Aorta (tissue), 5 donors: ENCODE measurements around the gene PGD. TPM values are rescaled to one million over a fixed set of nuclear protein-coding genes. Genes with fewer than 3 reads are reported as not detected.

ENCODE experiments used
- ATAC-seq: fragments of 200-7000 bp; cut with Tn5 transposase; one replicate; pipeline ENCODE4 v1.9.1; 2022; ENCODE audit warnings: moderate library complexity; ENCODE audit not compliant: low FRiP score
- DNase-seq, 2 donors: peaks; one replicate each; pipeline ENCODE4 v3.0.0-alpha.2; 2020
- H3K27ac ChIP-seq, 2 donors: one replicate each; pipeline ENCODE4 v1.5.1; 2013; ENCODE audit warnings: low read length in 2 of 2, mild to moderate bottlenecking in 2 of 2, moderate library complexity in 2 of 2, control low read depth in 1 of 2, inconsistent platforms in 1 of 2, low read depth in 1 of 2
- H3K27me3 ChIP-seq, 2 donors: one replicate each; pipeline ENCODE4 v1.6.1; 2013; ENCODE audit warnings: control low read depth in 1 of 2, low read length in 1 of 2, mild to moderate bottlenecking in 1 of 2, moderate library complexity in 1 of 2; ENCODE audit not compliant: insufficient read depth in 2 of 2, control insufficient read depth in 1 of 2
- H3K36me3 ChIP-seq, 2 donors: one replicate each; pipeline ENCODE4 v1.6.1; 2013; ENCODE audit warnings: control low read depth in 1 of 2, low read length in 1 of 2, mild to moderate bottlenecking in 1 of 2; ENCODE audit not compliant: insufficient read depth in 2 of 2, control insufficient read depth in 1 of 2
- H3K4me1 ChIP-seq, 2 donors: one replicate each; pipeline ENCODE4 v1.6.1; 2013; ENCODE audit warnings: low read length in 2 of 2, control low read depth in 1 of 2, mild to moderate bottlenecking in 1 of 2, moderate library complexity in 1 of 2; ENCODE audit not compliant: insufficient read depth in 2 of 2, control insufficient read depth in 1 of 2
- H3K4me3 ChIP-seq, 2 donors: one replicate each; pipeline ENCODE4 v1.5.1; 2013; ENCODE audit warnings: low read length in 2 of 2, control low read depth in 1 of 2, mild to moderate bottlenecking in 1 of 2
- H3K9me3 ChIP-seq: one replicate; pipeline ENCODE4 v1.6.1; 2013; ENCODE audit warnings: mild to moderate bottlenecking, low read length; ENCODE audit not compliant: control insufficient read depth
- WGBS, 2 donors: extraction: QIAGEN DNeasy Blood & Tissue Kit; methylation state at CpG; one replicate each; pipeline ENCODE4 v1.1.7; 2013; 5-methylcytosine and 5-hydroxymethylcytosine counted together
- intact Hi-C, 2 donors: fragments of 100-400 bp; cut with DNase I; formaldehyde crosslinking; loops; one replicate each; pipeline versions ENCODE4 v1.14.2 to v1.15.0; 2022
- polyA plus RNA-seq, 2 donors: library from polyadenylated mRNA; stranded (reverse); fragments of 200-250 nt; gene quantifications; one replicate each; pipeline ENCODE4 v1.2.3, GENCODE V29; 2013
- total RNA-seq, 2 donors: library from RNA; stranded (reverse); fragmentation: NEBNext Ultra II Directional; extraction: Animal tissue kit (Norgen Biotek cat#: 25700); gene quantifications; one replicate each; pipeline ENCODE4 v1.2.1, GENCODE V29; 2021
- donor health status: healthy with polysubstance abuse.
- donor health status: Bipolar disorder and iron deficiency.
- donor health status: DM: no; HTN: no; CAD: no.
- donor health status: DM: no; HTN: no; CAD: no.
- donor health status: DM: yes; HTN: yes; CAD: no.

PGD gene
- total and polyA plus RNA-seq, 4 donors: 28.7 to 80.8 (median 46.7) TPM

GRCh38 chr1:10378081-10378841 is 20.6 kb upstream of the PGD start:
- WGBS, 2 donors: 81 to 82% methylated on average over 15 of the region's 15 CpGs
- ATAC-seq (peak; percentile 76), DNase-seq (peak; percentile 72 to 76)
- H3K27me3 ChIP-seq: no peaks in the 10 kb centered on the region
- H3K9me3 ChIP-seq: no peaks in the 10 kb centered on the region
- peak overlapping the region in 1 of 2 donors; percentile 37 for H3K27ac ChIP-seq
- H3K4me1 ChIP-seq: no peaks in the 10 kb centered on the region
- intact Hi-C loops: loop anchor here in 1 of 2 donors (5.0 kb wide), 1 partner anchor 114 kb away; no protein-coding TSS in a partner anchor
- peaks cover 0 to 4% of the 10 kb centered on the region in 2 donors for H3K36me3 ChIP-seq
- H3K4me3 ChIP-seq: no peak overlapping the region

GRCh38 chr1:10379101-10379620 is 19.7 kb upstream of the PGD start:
- no peaks in the 10 kb centered on the region for H3K9me3 ChIP-seq
- no peaks in the 10 kb centered on the region for H3K36me3 ChIP-seq
- 93 to 94% methylated on average over 10 of the region's 10 CpGs for WGBS, 2 donors
- DNase-seq (peak in 1 of 2 donors; percentile 57), ATAC-seq (no peak)
- H3K4me3 ChIP-seq: no peak overlapping the region
- intact Hi-C loops: loop anchor here in 1 of 2 donors (5.0 kb wide), 1 partner anchor 113 kb away; no protein-coding TSS in a partner anchor
- H3K27me3 ChIP-seq: no peaks in the 10 kb centered on the region
- H3K4me1 ChIP-seq: no peaks in the 10 kb centered on the region
- H3K27ac ChIP-seq: no peak overlapping the region

GRCh38 chr1:10379676-10380075 is 19.2 kb upstream of the PGD start:
- intact Hi-C loops: loop anchor here in 1 of 2 donors (5.0 kb wide), 1 partner anchor 113 kb away; no protein-coding TSS in a partner anchor
- no peaks in the 10 kb centered on the region for H3K9me3 ChIP-seq
- H3K27me3 ChIP-seq: no peaks in the 10 kb centered on the region
- no peaks in the 10 kb centered on the region for H3K36me3 ChIP-seq
- H3K4me3 ChIP-seq: no peak overlapping the region
- H3K4me1 ChIP-seq: no peaks in the 10 kb centered on the region
- no peak for ATAC-seq
- no peak overlapping the region for H3K27ac ChIP-seq
- DNase-seq: peak in 1 of 2 donors; percentile 56
- WGBS, 2 donors: 94% methylated on average over 6 of the region's 6 CpGs

GRCh38 chr1:10380594-10381275 is 18.1 kb upstream of the PGD start:
- no peaks in the 10 kb centered on the region for H3K9me3 ChIP-seq
- no peaks in the 10 kb centered on the region for H3K4me1 ChIP-seq
- H3K27me3 ChIP-seq: no peaks in the 10 kb centered on the region
- DNase-seq (peak; percentile 45 to 63), ATAC-seq (no peak)
- 8% methylated on average over 5 of the region's 5 CpGs for WGBS, 2 donors
- H3K4me3 ChIP-seq: no peak overlapping the region
- H3K27ac ChIP-seq: no peak overlapping the region
- no peaks in the 10 kb centered on the region for H3K36me3 ChIP-seq
- intact Hi-C loops: no loop called here

- DNase-seq (peak in 1 of 2 donors; percentile 24), ATAC-seq (no peak)
- H3K36me3 ChIP-seq: no peaks in the 10 kb centered on the region
- peaks cover 0 to 1% of the 10 kb centered on the region in 2 donors for H3K4me1 ChIP-seq
- H3K27ac ChIP-seq: no peak overlapping the region
- H3K9me3 ChIP-seq: no peaks in the 10 kb centered on the region
- intact Hi-C loops: no loop called here
- no peaks in the 10 kb centered on the region for H3K27me3 ChIP-seq
- no peak overlapping the region for H3K4me3 ChIP-seq
- 80 to 83% methylated on average over 4 of the region's 4 CpGs for WGBS, 2 donors
Measured at GRCh38 chr1:10383630-10384029, 15.2 kb upstream of the PGD start.

GRCh38 chr1:10384219-10384618 is 14.6 kb upstream of the PGD start:
- Histone ChIP-seq H3K4me1 (peaks cover 0 to 1% of the 10 kb centered on the region in 2 donors), H3K9me3 (no peaks in the 10 kb centered on the region), H3K27ac (no peak overlapping the region), H3K36me3 (no peaks in the 10 kb centered on the region), H3K27me3 (no peaks in the 10 kb centered on the region), H3K4me3 (no peak overlapping the region)
- WGBS, 2 donors: 91 to 95% methylated on average over 8 of the region's 8 CpGs
- DNase-seq (peak in 1 of 2 donors; percentile 44), ATAC-seq (no peak)
- intact Hi-C loops: no loop called here

- intact Hi-C loops: no loop called here
- no peak overlapping the region for H3K4me3 ChIP-seq
- H3K4me1 ChIP-seq: peaks cover 0 to 1% of the 10 kb centered on the region in 2 donors
- no peaks in the 10 kb centered on the region for H3K27me3 ChIP-seq
- H3K27ac ChIP-seq: peak overlapping the region in 1 of 2 donors; percentile 4
- H3K9me3 ChIP-seq: no peaks in the 10 kb centered on the region
- no peaks in the 10 kb centered on the region for H3K36me3 ChIP-seq
- WGBS, 2 donors: 69 to 73% methylated on average over 11 to 12 of the region's 12 CpGs
- DNase-seq: peak in 1 of 2 donors; percentile 21
- ATAC-seq: no peak
Measured at GRCh38 chr1:10386761-10387676, 11.8 kb upstream of the PGD start.
